GM19099 (cell line): Measurements from ENCODE around the gene CRELD1.

Experiments
- POLR2A ChIP-seq: IDR thresholded peaks from 3 replicates; pipeline ENCODE4 v1.6.1; 2011; ENCODE audit warnings: low read depth; ENCODE audit not compliant: insufficient read length; ENCODE audit errors: extremely low read depth

CRELD1 gene

DNA sequence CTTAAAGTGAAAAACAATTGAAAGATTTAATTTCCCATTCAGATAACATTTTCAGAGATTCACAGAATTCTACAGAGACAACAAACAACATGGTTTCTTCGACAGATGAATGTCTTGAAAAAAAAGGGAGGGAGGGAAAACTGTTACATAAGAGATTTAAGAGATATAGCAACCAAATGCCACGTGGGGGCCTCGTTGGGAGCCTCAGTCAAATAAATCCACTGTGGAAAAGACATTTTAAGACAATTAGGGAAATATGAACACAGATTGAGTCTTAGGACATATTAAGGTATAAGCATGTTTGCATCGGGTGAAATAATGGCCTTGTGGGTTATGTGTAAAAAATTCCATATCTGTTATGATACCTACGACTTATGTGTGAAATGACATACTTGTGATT lies 23.6 kb downstream of the CRELD1 start:
- no peak for TF ChIP-seq POLR2A

DNA sequence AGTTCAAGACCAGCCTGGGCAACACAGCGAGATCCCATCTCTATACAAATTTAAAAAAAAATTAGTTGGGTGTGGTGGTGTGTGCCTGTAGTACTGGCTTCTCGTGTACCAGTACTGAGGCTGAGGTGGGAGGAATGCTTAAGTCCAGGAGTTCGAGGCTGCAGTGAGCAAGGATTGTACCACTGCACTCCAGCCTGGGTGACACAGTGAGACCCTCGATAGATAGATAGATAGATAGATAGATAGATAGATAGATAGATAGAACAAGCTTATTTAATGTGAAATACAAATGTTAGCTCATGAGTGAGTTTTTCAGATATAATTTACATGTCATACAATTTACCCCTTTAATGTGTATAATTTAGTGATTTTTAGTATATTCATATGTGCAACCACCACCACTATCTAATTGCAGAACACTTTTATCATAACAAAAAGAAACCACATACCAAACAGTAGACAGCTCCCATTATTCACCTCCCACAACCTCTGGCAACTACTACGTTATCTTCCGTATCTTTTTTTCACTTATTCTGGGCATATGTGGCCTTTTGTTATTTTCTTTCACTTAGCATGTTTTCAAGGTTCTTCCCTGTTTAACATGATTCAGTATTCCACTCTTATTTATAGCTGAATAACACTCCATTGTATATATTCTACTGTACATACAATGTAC lies 31.7 kb downstream of the CRELD1 start:
- TF ChIP-seq POLR2A = no peak

DNA sequence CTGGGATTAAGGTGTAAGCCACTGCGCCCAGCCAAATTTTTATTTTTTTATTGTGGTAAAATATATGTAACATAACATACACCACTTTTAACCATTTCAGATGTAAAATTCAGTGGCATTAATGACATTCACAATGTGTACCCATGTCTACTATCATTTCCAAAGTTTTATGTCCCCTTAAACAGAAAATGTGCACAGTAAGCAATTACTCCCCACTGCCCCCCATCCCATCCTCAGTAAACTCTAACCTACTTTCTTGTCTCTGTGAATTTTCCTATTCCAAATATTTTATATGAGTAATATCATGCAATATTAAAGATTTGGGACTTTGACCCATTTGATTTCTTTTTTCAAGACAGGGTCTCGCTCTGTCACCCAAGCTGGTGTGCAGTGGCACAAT lies 33.2 kb downstream of the CRELD1 start:
- TF ChIP-seq POLR2A = no peak

DNA sequence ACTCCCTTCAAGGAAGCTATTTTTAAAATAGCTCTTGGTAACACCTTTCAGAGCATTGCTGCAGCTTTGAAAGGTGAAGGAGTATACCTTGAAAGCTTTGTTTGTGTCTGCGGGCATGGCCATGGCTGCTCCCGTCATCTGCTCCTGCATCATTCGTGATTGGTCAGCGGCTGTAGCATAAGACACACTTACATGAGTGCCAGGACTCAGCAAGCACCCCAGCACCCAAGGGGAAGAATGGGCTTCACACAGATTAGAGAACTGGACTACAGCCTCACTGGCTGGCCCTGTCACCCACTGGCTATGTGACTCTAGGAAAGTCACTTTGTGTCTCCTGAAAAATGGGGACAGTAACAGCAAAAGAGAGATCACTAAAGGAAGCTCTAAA lies 36.0 kb downstream of the CRELD1 start:
- TF ChIP-seq POLR2A = no peak

DNA sequence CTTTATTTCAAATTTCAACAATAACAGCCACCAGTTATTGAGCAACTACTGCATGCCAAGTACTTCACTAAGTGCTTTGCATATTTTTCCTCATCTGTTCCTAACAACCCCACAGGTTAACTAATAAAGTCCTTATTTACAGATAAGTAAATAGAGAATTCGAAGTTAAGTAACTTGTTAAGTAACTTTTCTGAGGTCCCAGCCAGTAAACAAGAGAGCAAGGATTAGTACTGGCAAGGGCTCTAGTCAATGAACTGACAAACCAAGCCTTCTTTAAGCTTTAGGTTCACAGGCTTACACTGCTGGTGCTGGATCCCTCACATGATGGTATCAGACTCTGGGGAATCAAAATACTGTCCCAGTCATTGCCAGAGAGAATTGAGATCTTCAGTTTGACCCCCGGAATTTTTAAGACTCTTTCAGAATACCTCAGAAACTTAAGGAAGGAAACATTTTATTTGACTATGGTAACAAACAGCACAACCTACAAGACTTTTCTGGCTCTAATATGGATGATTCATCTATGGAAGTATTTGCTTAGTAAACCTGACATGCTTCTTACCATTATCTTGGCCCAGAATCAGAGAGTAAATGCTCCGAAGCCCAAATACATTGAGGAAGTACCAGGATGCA lies 36.5 kb downstream of the CRELD1 start:
- no peak for TF ChIP-seq POLR2A

DNA sequence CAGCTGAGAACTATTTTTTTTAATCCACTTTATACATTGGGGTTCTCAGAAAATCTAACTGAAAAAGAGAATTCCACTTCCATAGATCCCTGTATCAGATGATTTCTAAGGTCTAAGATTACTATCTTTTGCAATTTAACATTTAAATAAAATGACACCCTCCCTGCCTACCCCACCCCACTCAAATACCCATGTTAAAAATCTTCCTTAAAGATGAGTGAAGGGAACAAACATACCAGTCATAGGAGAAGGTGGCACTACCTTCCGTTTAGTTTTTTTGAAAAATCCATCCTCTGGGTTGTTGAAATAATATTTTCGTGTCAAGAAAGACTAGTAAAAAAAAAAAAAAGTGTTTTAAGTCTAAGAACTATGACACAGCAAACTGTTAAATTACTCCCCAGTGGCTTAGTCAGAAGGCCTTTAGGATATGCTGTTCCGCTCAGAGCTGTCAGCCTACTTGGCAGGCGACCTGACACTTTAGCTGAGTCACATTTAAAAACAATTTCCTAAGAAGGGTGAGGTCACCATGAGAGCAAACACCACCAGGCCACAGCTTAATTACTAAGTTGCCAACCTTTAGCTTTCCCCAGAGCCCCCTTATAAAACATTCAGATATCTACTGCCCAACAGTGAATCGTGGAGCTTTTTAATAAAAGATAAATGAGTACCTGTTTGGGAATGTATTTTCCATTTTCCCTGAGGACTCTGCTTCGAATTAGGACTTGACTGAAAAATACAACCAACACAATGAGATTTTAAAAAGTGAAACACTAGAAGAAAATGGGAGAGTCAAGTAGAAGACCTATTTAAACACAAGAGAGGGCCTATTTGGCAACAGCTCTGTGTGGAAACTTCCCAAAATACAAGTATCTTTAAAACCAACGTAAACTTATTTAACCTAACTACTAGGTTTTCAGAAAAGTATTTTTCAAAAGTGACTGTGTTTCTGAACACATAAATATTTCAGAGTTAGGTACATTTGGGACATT lies 43.4 kb downstream of the CRELD1 start:
- no peak for TF ChIP-seq POLR2A

DNA sequence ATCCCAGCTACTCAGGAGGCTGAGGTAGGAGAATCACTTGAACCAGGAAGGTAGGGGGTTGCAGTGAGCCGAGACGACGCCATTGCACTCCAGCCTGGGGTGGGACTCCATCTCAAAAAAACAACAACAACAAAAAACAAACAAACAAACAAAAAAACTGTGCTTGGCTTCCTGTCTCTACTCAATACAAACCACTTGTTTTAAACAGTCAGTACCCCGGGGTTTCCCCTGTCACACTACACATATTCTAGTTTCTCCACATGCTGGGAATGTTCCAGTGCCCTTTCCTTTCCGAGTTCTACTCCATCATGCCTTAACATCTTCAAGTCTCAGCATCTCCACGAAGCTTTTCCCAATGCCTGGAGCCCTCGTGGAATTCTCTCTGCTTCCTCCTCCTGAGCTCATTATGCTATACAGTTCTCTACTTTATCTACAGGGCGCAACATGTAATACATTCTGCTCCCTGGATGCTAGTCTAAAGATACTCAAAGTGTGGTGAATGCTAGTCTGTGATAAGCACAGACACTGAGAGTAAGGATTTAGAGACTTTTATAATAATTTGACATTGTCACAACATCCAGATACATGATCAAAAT lies 45.2 kb downstream of the CRELD1 start:
- TF ChIP-seq POLR2A = no peak

DNA sequence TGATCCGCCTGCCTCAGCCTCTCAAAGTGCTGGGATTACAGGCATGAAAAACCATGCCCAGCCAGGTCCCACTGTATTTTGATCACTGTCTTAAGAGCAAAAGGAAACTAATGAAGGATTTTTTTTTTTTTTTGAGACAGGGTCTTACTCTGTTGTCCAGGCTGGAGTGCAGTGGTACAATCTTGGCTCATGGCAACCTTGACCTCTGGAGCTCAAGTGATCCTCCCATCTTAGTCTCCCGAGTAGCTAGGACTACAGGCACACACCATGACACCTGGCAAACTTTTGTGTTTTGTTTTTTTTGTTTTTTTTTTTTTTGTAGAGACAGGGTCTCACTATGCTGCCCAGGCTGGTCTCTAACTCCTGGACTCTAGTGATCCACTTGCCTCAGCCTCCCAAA lies 46.6 kb downstream of the CRELD1 start:
- no peak for TF ChIP-seq POLR2A

DNA sequence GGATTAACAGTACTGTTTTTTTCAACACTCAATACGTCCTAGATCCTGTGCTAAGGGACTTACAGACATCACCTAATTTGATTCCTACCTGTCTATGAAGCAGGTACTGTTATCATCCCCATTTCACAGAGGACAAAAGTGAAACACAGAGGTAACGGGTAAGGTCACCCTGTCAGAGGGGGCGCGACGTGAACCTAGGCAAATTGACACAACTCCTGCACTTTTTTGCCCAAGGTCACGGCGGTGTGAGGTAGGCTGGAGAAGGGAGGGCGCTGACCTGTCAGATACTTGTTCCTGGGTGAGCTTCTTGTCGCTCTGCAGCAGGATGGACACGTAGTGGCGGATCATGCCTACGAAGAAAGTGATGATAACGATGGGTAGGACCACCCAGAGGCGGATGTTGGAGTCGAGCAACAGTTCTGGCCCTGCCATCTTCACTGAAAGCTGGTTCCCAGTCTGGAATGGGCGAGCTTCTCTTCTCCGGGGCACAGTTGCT lies 52.6 kb downstream of the CRELD1 start:
- TF ChIP-seq POLR2A = no peak

DNA sequence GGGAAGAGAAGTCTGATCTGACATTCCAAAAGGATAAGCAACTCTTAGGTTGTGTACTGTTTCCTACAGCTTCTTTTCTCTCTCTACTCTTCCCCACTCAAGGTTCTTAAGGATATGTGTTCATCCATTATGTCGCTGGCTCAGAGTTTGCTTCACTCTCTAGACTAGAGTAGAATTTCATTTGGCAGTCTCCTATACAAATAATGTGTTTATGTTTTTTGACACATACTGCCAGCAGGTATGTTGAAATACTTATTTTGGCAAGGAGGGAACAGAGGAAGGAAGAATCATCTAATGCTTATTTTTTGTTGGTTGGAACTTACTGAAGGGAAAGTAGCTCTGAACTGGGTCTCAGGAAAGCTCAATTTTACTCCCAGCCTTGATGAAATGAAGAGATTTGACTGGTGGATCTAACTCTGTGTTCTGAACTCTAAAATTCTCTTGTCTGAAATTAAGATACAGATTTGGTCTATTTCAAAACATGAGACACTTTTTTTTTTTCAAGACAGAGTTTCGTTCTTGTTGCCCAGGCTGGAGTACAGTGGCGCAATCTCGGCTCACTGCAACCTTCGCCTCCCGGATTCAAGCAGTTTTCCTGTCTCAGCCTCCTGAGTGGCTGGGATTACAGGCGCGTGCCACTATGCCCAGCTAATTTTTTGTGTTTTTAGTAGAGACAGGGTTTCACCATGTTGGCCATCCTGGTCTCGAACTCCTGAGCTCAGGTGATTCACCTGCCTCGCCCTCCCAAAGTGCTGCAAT lies 60.6 kb downstream of the CRELD1 start:
- no peak for TF ChIP-seq POLR2A
